DND-41 (cell line): ENCODE results near the gene DSPP.

Experiments used
- ATAC-seq: fragments of 200-7000 bp; cut with Tn5 transposase; 3 replicates; pipeline ENCODE4 v1.9.1; 2021; ENCODE audit warnings: low read depth; ENCODE audit not compliant: insufficient read depth
- DNase-seq: peaks from one replicate; pipeline ENCODE4 v3.0.0-alpha.2; 2020
- H2AFZ ChIP-seq: 2 replicates; pipeline ENCODE4 v1.6.0; 2012; ENCODE audit warnings: low read depth, low read length
- H3K27ac ChIP-seq: 2 replicates; pipeline ENCODE4 v1.5.1; 2012; ENCODE audit warnings: low read length, inconsistent platforms
- H3K27me3 ChIP-seq: fragments of 200-600 bp; sonication (generic); 2 replicates; pipeline ENCODE4 v1.6.0; 2012; ENCODE audit warnings: low read length, mild to moderate bottlenecking, inconsistent platforms; ENCODE audit not compliant: insufficient read depth, poor library complexity
- H3K36me3 ChIP-seq: 2 replicates; pipeline ENCODE4 v1.5.1; 2012; ENCODE audit warnings: low read length, inconsistent platforms; ENCODE audit not compliant: insufficient read depth
- H3K4me1 ChIP-seq: 2 replicates; pipeline ENCODE4 v1.5.1; 2012; ENCODE audit warnings: mild to moderate bottlenecking, low read length; ENCODE audit not compliant: insufficient read depth
- H3K4me2 ChIP-seq: 2 replicates; pipeline ENCODE4 v1.6.0; 2012; ENCODE audit warnings: mild to moderate bottlenecking, moderate library complexity, low read length, inconsistent platforms; ENCODE audit not compliant: insufficient read depth
- H3K4me3 ChIP-seq, 2 experiments: fragments of 200-600 bp in 1 of 2; shearing (Covaris generic) in 1 of 2; 2 replicates each; pipeline ENCODE4 v1.5.1; 2012 to 2016; ENCODE audit warnings: inconsistent platforms in 2 of 2, low read length in 2 of 2, mild to moderate bottlenecking in 2 of 2, low read depth in 1 of 2, moderate library complexity in 1 of 2
- H3K79me2 ChIP-seq: 2 replicates; pipeline ENCODE4 v1.6.0; 2012; ENCODE audit warnings: low read length, inconsistent platforms; ENCODE audit not compliant: insufficient read depth
- H3K9ac ChIP-seq: 2 replicates; pipeline ENCODE4 v1.6.0; 2012; ENCODE audit warnings: low read depth, mild to moderate bottlenecking, inconsistent platforms, low read length, moderate library complexity
- H3K9me3 ChIP-seq: 2 replicates; pipeline ENCODE4 v1.5.1; 2012; ENCODE audit warnings: low read length, moderate library complexity, mild to moderate bottlenecking, inconsistent platforms; ENCODE audit not compliant: insufficient read depth, severe bottlenecking
- H4K20me1 ChIP-seq: 2 replicates; pipeline ENCODE4 v1.6.0; 2012; ENCODE audit warnings: low read length; ENCODE audit not compliant: insufficient read depth
- EZH2 ChIP-seq: IDR thresholded peaks from 3 replicates; pipeline ENCODE4 v1.6.1; 2012; ENCODE audit warnings: borderline replicate concordance, low read depth, mild to moderate bottlenecking, moderate library complexity, low read length, inconsistent platforms; ENCODE audit not compliant: severe bottlenecking
- TF ChIP-seq, protein P1 (sequence below): IDR thresholded peaks from 2 replicates; pipeline ENCODE4 v1.5.1; 2012; ENCODE audit warnings: borderline replicate concordance, low read length, moderate library complexity, mild to moderate bottlenecking; ENCODE audit not compliant: poor library complexity, severe bottlenecking; ENCODE audit errors: extremely low read depth

DSPP gene

DNA sequence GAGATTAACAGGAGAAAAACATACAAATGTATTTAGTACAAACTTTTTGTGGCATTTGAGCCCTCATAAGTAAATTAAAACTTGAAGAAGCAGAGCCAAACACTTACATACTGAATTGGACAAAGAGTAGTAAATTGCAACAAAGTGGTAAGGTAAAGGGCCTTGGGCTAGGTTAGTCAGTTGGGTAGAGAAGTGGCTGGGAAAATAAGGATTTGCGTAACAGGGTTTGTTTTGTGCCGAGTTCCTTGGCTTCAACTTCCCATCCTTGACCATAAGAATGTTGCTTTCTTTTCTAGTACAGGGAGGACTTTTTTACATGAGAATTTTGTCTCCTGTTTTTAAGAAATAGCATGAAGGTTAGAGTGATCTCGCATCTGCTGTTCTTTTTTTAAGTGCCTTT lies 33.3 kb upstream of the DSPP start:
- no peaks in the 10 kb centered on the region for H3K9me3 ChIP-seq
- ATAC-seq (no peak), DNase-seq (no peak)
- no peaks in the 10 kb centered on the region for H3K4me1 ChIP-seq
- no peak overlapping the region for H3K4me3 ChIP-seq
- H4K20me1 ChIP-seq: no peaks in the 10 kb centered on the region
- peaks cover 3% of the 10 kb centered on the region for H3K27me3 ChIP-seq
- H2AFZ ChIP-seq: no peak overlapping the region
- H3K27ac ChIP-seq: no peak overlapping the region
- H3K36me3 ChIP-seq: no peaks in the 10 kb centered on the region
- H3K9ac ChIP-seq: no peak overlapping the region
- no peak overlapping the region for H3K4me2 ChIP-seq
- H3K79me2 ChIP-seq: no peaks in the 10 kb centered on the region
- TF ChIP-seq, protein P1, sequence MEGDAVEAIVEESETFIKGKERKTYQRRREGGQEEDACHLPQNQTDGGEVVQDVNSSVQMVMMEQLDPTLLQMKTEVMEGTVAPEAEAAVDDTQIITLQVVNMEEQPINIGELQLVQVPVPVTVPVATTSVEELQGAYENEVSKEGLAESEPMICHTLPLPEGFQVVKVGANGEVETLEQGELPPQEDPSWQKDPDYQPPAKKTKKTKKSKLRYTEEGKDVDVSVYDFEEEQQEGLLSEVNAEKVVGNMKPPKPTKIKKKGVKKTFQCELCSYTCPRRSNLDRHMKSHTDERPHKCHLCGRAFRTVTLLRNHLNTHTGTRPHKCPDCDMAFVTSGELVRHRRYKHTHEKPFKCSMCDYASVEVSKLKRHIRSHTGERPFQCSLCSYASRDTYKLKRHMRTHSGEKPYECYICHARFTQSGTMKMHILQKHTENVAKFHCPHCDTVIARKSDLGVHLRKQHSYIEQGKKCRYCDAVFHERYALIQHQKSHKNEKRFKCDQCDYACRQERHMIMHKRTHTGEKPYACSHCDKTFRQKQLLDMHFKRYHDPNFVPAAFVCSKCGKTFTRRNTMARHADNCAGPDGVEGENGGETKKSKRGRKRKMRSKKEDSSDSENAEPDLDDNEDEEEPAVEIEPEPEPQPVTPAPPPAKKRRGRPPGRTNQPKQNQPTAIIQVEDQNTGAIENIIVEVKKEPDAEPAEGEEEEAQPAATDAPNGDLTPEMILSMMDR: no peak
- no peak for TF ChIP-seq EZH2

DNA sequence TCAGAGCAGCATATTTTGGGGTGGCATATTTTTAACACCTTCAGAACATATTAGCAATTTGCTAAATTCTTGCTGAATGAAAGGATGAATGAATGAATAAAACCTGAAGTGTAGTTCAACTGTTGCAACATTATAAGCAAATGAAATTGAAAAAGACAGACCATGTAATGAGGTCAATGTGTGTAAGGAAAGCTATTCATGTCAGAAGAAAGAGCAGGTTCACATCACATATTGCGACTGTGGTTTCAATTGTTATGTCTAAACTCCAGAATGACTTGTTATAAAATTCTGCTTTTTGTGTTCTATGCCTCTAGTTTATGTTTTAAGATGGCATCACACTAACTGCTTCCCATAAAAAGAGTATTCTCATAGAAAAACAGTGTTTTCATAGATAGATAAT lies 32.9 kb upstream of the DSPP start:
- no peaks in the 10 kb centered on the region for H3K9me3 ChIP-seq
- H3K79me2 ChIP-seq: no peaks in the 10 kb centered on the region
- H2AFZ ChIP-seq: no peak overlapping the region
- no peak overlapping the region for H3K4me3 ChIP-seq
- no peaks in the 10 kb centered on the region for H3K36me3 ChIP-seq
- H3K4me1 ChIP-seq: no peaks in the 10 kb centered on the region
- no peaks in the 10 kb centered on the region for H4K20me1 ChIP-seq
- DNase-seq (no peak), ATAC-seq (no peak)
- H3K27me3 ChIP-seq: peaks cover 3% of the 10 kb centered on the region
- no peak overlapping the region for H3K9ac ChIP-seq
- no peak overlapping the region for H3K27ac ChIP-seq
- H3K4me2 ChIP-seq: no peak overlapping the region
- no peak for TF ChIP-seq EZH2
- TF ChIP-seq, protein P1: no peak

DNA sequence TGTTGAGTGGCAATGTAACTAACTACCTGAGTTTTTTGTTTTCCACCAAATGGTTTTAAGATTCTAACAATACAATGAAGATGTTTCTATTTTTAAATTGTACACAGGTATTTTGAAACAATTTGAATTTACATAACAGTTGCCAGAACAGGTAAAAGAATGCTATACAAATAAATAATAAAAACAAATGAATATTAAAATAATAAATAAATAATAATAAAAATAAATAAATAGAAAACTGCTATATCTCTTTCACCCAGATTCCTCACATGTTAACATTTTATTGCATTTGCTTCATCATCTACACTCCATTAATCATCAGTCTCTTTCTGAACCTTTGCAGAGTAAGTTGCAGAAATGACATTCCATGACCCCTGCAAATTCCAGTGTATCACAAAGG lies 32.3 kb upstream of the DSPP start:
- Histone ChIP-seq H3K4me2 (no peak overlapping the region), H4K20me1 (no peaks in the 10 kb centered on the region), H3K36me3 (no peaks in the 10 kb centered on the region), H2AFZ (no peak overlapping the region), H3K9me3 (no peaks in the 10 kb centered on the region), H3K4me3 (no peak overlapping the region), H3K79me2 (no peaks in the 10 kb centered on the region), H3K4me1 (no peaks in the 10 kb centered on the region), H3K9ac (no peak overlapping the region), H3K27ac (no peak overlapping the region), H3K27me3 (peaks cover 3% of the 10 kb centered on the region)
- ATAC-seq (no peak), DNase-seq (no peak)
- TF ChIP-seq, protein P1: no peak
- no peak for TF ChIP-seq EZH2

DNA sequence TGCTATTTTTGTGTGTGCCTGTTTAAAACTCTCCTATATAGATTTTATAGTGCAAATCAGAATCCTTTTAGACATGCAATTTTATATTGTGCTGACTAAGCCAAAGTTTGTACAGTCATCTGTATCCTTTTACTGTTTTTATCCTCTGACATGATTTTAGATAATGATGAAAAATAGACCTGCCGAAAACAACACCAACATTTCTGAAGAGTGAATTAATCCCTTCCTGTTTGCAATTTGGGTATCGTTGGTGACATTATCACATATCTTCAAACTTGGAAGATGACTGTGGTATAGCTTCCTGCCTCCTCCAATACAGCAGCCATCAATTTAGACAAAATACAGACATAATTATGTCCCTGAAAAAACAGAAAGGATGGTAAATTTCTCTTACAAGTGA lies 28.9 kb upstream of the DSPP start:
- no peaks in the 10 kb centered on the region for H3K79me2 ChIP-seq
- peaks cover 3% of the 10 kb centered on the region for H3K27me3 ChIP-seq
- no peaks in the 10 kb centered on the region for H3K36me3 ChIP-seq
- H3K9me3 ChIP-seq: no peaks in the 10 kb centered on the region
- no peaks in the 10 kb centered on the region for H4K20me1 ChIP-seq
- H3K4me1 ChIP-seq: no peaks in the 10 kb centered on the region
- no peak overlapping the region for H2AFZ ChIP-seq
- H3K4me2 ChIP-seq: no peak overlapping the region
- H3K4me3 ChIP-seq: no peak overlapping the region
- TF ChIP-seq EZH2: no peak
- TF ChIP-seq, protein P1: no peak
- no peak for DNase-seq
- no peak overlapping the region for H3K27ac ChIP-seq
- no peak for ATAC-seq
- H3K9ac ChIP-seq: no peak overlapping the region
